Activated gamma-delta T cell (primary cell): ENCODE results near the gene COTL1.
"Not testable (repeated sequence)": the region's sequence is repeated elsewhere in the genome, so short reads cannot be mapped to it uniquely, and the experiment has no call there.

Source experiments
- DNase-seq: peaks from one replicate; lab custom pipeline; 2025; lab: John Stamatoyannopoulos, UW

The COTL1 gene

GRCh38 chr16:84569382-84569987 lies 48.4 kb downstream of the COTL1 start:
- no peak for DNase-seq

GRCh38 chr16:84568066-84568465 lies 49.8 kb downstream of the COTL1 start:
- DNase-seq = no peak

GRCh38 chr16:84567286-84567962 lies 50.5 kb downstream of the COTL1 start:
- DNase-seq = no peak

GRCh38 chr16:84566545-84567257 lies 51.2 kb downstream of the COTL1 start:
- no peak for DNase-seq

GRCh38 chr16:84565669-84566495 lies 52.0 kb downstream of the COTL1 start:
- DNase-seq = no peak

GRCh38 chr16:84563786-84564420 lies 54.0 kb downstream of the COTL1 start:
- DNase-seq = no peak

GRCh38 chr16:84563064-84563715 lies 54.7 kb downstream of the COTL1 start:
- no peak for DNase-seq

- DNase-seq = no peak
Observed at GRCh38 chr16:84562174-84562815, 55.6 kb downstream of the COTL1 start.

- DNase-seq = no peak
Observed at GRCh38 chr16:84561291-84561690, 56.6 kb downstream of the COTL1 start.

- no peak for DNase-seq
Observed at GRCh38 chr16:84560269-84560668, 57.6 kb downstream of the COTL1 start.

GRCh38 chr16:84559311-84559932 lies 58.5 kb downstream of the COTL1 start:
- DNase-seq = no peak

GRCh38 chr16:84558850-84559249 lies 59.0 kb downstream of the COTL1 start:
- not testable (repeated sequence) for DNase-seq

GRCh38 chr16:84557504-84557903 lies 60.4 kb downstream of the COTL1 start:
- DNase-seq = no peak

- DNase-seq = no peak
Observed at GRCh38 chr16:84557059-84557458, 60.8 kb downstream of the COTL1 start.

- no peak for DNase-seq
Observed at GRCh38 chr16:84555418-84556196, 62.3 kb downstream of the COTL1 start.

GRCh38 chr16:84554627-84555328 lies 63.1 kb downstream of the COTL1 start:
- DNase-seq = no peak

- DNase-seq = no peak
Observed at GRCh38 chr16:84553873-84554399, 63.9 kb downstream of the COTL1 start.

- DNase-seq = no peak
Observed at GRCh38 chr16:84552135-84552534, 65.7 kb downstream of the COTL1 start.

- no peak for DNase-seq
Observed at GRCh38 chr16:84550096-84550495, 67.8 kb downstream of the COTL1 start.
